H9 (cell line): Measurements from ENCODE around the gene CAPN2. TPM values are rescaled to one million over a fixed set of nuclear protein-coding genes. Genes with fewer than 3 reads are reported as not detected.

Experiments
- DNase-seq: peaks from one replicate; pipeline ENCODE4 v3.0.0-alpha.2; 2017
- H2AFZ ChIP-seq: one replicate; pipeline ENCODE4 v1.6.1; 2013; ENCODE audit warnings: mild to moderate bottlenecking, low read length, control low read depth, moderate library complexity
- H2AK5ac ChIP-seq: 2 replicates; pipeline ENCODE4 v1.6.1; 2013; ENCODE audit warnings: low read length, control low read depth, mixed read lengths; ENCODE audit not compliant: insufficient read length
- H2BK120ac ChIP-seq: one replicate; pipeline ENCODE4 v1.6.1; 2013; ENCODE audit warnings: low read depth, mild to moderate bottlenecking, low read length, control low read depth, inconsistent platforms; ENCODE audit not compliant: poor library complexity, severe bottlenecking
- H2BK12ac ChIP-seq: 2 replicates; pipeline ENCODE4 v1.6.1; 2013; ENCODE audit warnings: low read length, control low read depth, mixed read lengths, low read depth; ENCODE audit not compliant: insufficient read length
- H2BK15ac ChIP-seq: 2 replicates; pipeline ENCODE4 v1.6.1; 2013; ENCODE audit warnings: low read depth, low read length, control low read depth
- H2BK20ac ChIP-seq: one replicate; pipeline ENCODE4 v1.6.1; 2013; ENCODE audit warnings: low read depth, mild to moderate bottlenecking, low read length, control low read depth, inconsistent platforms; ENCODE audit not compliant: poor library complexity, severe bottlenecking
- H2BK5ac ChIP-seq: 2 replicates; pipeline ENCODE4 v1.6.1; 2013; ENCODE audit warnings: low read length, control low read depth, mixed read lengths; ENCODE audit not compliant: insufficient read length
- H3K14ac ChIP-seq: 2 replicates; pipeline ENCODE4 v1.6.1; 2013; ENCODE audit warnings: low read length, control low read depth; ENCODE audit not compliant: insufficient read depth
- H3K18ac ChIP-seq: 2 replicates; pipeline ENCODE4 v1.6.1; 2013; ENCODE audit warnings: low read depth, mild to moderate bottlenecking, mixed read lengths, low read length, control low read depth; ENCODE audit not compliant: insufficient read length
- H3K23ac ChIP-seq: 2 replicates; pipeline ENCODE4 v1.6.1; 2013; ENCODE audit warnings: low read length, control low read depth, mixed read lengths, low read depth; ENCODE audit not compliant: insufficient read length
- H3K23me2 ChIP-seq: 2 replicates; pipeline ENCODE4 v1.6.1; 2013; ENCODE audit warnings: low read depth, mild to moderate bottlenecking, mixed read lengths, low read length, control low read depth; ENCODE audit not compliant: insufficient read length, poor library complexity, severe bottlenecking
- H3K27ac ChIP-seq: 2 replicates; pipeline ENCODE4 v1.5.1; 2013; ENCODE audit warnings: low read length, control low read depth, mixed read lengths, low read depth; ENCODE audit not compliant: insufficient read length
- H3K27me3 ChIP-seq: 2 replicates; pipeline ENCODE4 v1.6.1; 2013; ENCODE audit warnings: low read length, control low read depth, inconsistent platforms; ENCODE audit not compliant: insufficient read depth
- H3K4ac ChIP-seq: 2 replicates; pipeline ENCODE4 v1.6.1; 2013; ENCODE audit warnings: low read depth, mild to moderate bottlenecking, control low read depth, inconsistent platforms, low read length, moderate library complexity
- H3K4me1 ChIP-seq: 2 replicates; pipeline ENCODE4 v1.6.1; 2013; ENCODE audit warnings: low read length, control low read depth, inconsistent platforms; ENCODE audit not compliant: insufficient read depth
- H3K4me2 ChIP-seq: 2 replicates; pipeline ENCODE4 v1.6.1; 2013; ENCODE audit warnings: low read length, control low read depth, mixed read lengths; ENCODE audit not compliant: insufficient read length, insufficient read depth
- H3K56ac ChIP-seq: 2 replicates; pipeline ENCODE4 v1.6.1; 2013; ENCODE audit warnings: low read depth, mild to moderate bottlenecking, mixed read lengths, low read length, control low read depth; ENCODE audit not compliant: insufficient read length
- H3K79me1 ChIP-seq: 2 replicates; pipeline ENCODE4 v1.6.1; 2013; ENCODE audit warnings: low read depth, mild to moderate bottlenecking, moderate library complexity, low read length, control low read depth, inconsistent platforms; ENCODE audit not compliant: insufficient read depth, poor library complexity, severe bottlenecking
- H3K79me2 ChIP-seq: 2 replicates; pipeline ENCODE4 v1.6.1; 2013; ENCODE audit warnings: low read length, control low read depth, inconsistent platforms; ENCODE audit not compliant: insufficient read depth
- H3K9ac ChIP-seq: 2 replicates; pipeline ENCODE4 v1.6.1; 2013; ENCODE audit warnings: low read length, control low read depth, mixed read lengths; ENCODE audit not compliant: insufficient read length; ENCODE audit errors: extremely low read depth
- H3K9me3 ChIP-seq: one replicate; pipeline ENCODE4 v1.6.1; 2013; ENCODE audit warnings: low read depth, low read length, inconsistent platforms; ENCODE audit not compliant: control insufficient read depth
- H3T11ph ChIP-seq: one replicate; pipeline ENCODE4 v1.6.1; 2013; ENCODE audit warnings: mild to moderate bottlenecking, low read length, control low read depth, inconsistent platforms
- H4K20me1 ChIP-seq: one replicate; pipeline ENCODE4 v1.6.1; 2013; ENCODE audit not compliant: control insufficient read depth, insufficient read length, insufficient read depth
- H4K5ac ChIP-seq: 2 replicates; pipeline ENCODE4 v1.6.1; 2013; ENCODE audit warnings: low read depth, mild to moderate bottlenecking, mixed read lengths, low read length, control low read depth; ENCODE audit not compliant: insufficient read length
- H4K8ac ChIP-seq: replicated peaks from 2 replicates; pipeline ENCODE4 v1.6.1; 2013; ENCODE audit warnings: low read length, control low read depth, mixed read lengths, low read depth; ENCODE audit not compliant: insufficient read length
- H4K91ac ChIP-seq: 2 replicates; pipeline ENCODE4 v1.6.1; 2013; ENCODE audit warnings: low read depth, mild to moderate bottlenecking, moderate library complexity, mixed read lengths, low read length, control low read depth; ENCODE audit not compliant: insufficient read length
- H3K27ac Mint-ChIP-seq, 3 experiments: 2 replicates in 2 of 3; 3 replicates in 1 of 3; pipeline ENCODE4 v1.8.0; 2020 to 2021; ENCODE audit warnings: mixed read lengths in 3 of 3, mild to moderate bottlenecking in 1 of 3, moderate library complexity in 1 of 3
- H3K27me3 Mint-ChIP-seq: 2 replicates; pipeline ENCODE4 v1.8.0; 2021; ENCODE audit warnings: low read depth, mild to moderate bottlenecking, moderate library complexity, mixed read lengths
- H3K36me3 Mint-ChIP-seq, 3 experiments: 2 replicates in 2 of 3; 3 replicates in 1 of 3; pipeline ENCODE4 v1.8.0; 2020 to 2021; ENCODE audit warnings: low read depth in 3 of 3, mixed read lengths in 3 of 3; ENCODE audit not compliant: insufficient read depth in 1 of 3
- H3K4me1 Mint-ChIP-seq, 2 experiments: 2 replicates each; pipeline ENCODE4 v1.8.0; 2020; ENCODE audit warnings: mixed read lengths in 2 of 2
- H3K4me3 Mint-ChIP-seq, 2 experiments: 2 replicates in 1 of 2; 3 replicates in 1 of 2; pipeline ENCODE4 v1.8.0; 2020 to 2021; ENCODE audit warnings: mild to moderate bottlenecking in 2 of 2, mixed read lengths in 2 of 2, moderate library complexity in 1 of 2
- H3K9me3 Mint-ChIP-seq, 2 experiments: 2 replicates in 1 of 2; 3 replicates in 1 of 2; pipeline ENCODE4 v1.8.0; 2020; ENCODE audit warnings: mild to moderate bottlenecking in 2 of 2, mixed read lengths in 2 of 2, moderate library complexity in 1 of 2
- WGBS: extraction: QIAGEN DNeasy Blood & Tissue Kit; methylation state at CpG from one replicate; pipeline ENCODE4 v1.1.7; 2013; ENCODE audit warnings: missing lambda C conversion rate, low lambda C conversion rate, mixed read lengths; ENCODE audit not compliant: insufficient read length; ENCODE audit errors: extremely low coverage; 5-methylcytosine and 5-hydroxymethylcytosine counted together
- total RNA-seq: library from RNA; stranded (reverse); gene quantifications from 2 replicates; pipeline ENCODE4 v1.2.1, GENCODE V29; 2021
- TF ChIP-seq, protein P1 (sequence below): fragments of 200-600 bp; sonication (generic); conservative IDR thresholded peaks from 3 replicates; pipeline ENCODE4 v1.8.0; 2021; ENCODE audit warnings: antibody characterized with exemption, mild to moderate bottlenecking

Gene CAPN2
- total RNA-seq, 1 experiment from 2014 or later, result 32.2 TPM

DNA sequence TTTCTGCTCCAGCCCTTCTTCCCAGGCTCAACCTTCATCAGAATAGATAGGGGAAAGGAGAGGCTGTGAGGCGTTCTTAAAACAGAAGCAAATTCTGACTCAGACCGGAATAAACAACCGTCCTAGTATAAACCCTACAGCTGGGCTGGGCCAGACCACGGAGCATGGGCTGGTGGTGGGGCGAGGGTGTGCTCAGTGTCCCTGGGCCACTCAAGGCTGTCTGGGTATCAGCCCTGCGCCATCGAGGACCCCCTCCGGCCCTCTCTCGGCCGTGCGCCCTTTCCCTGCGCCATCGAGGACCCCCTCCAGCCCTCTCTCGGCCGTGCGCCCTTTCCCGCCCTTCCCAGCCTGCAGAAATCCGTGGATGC is 36.0 kb downstream of the CAPN2 start:
- H3K4me1 Mint-ChIP-seq, result peaks cover 15 to 16% of the 10 kb centered on the region in 2 experiments

More for the DNA sequence above, 36.0 kb downstream of the CAPN2 start:
- peaks cover 8% of the 10 kb centered on the region; the same call in 1 of the 2 replicates for H3K4me1 ChIP-seq
- no CpG with 5 or more reads among the region's 18 CpGs for WGBS
- no peak overlapping the region for H2BK20ac ChIP-seq
- no peaks in the 10 kb centered on the region for H4K20me1 ChIP-seq
- no peak overlapping the region for H4K8ac ChIP-seq
- H3K23me2 ChIP-seq, result peaks cover 7% of the 10 kb centered on the region
- DNase-seq, result no peak
- no peak overlapping the region for H3K27ac ChIP-seq
- H3T11ph ChIP-seq, result no peak overlapping the region
- H3K9ac ChIP-seq, result no peak overlapping the region
- H2BK12ac ChIP-seq, result no peak overlapping the region
- no peak overlapping the region for H2BK5ac ChIP-seq
- no peak overlapping the region for H2AK5ac ChIP-seq
- H3K23ac ChIP-seq, result no peak overlapping the region
- no peak overlapping the region for H3K4ac ChIP-seq
- no peak overlapping the region for H2BK15ac ChIP-seq
- no peaks in the 10 kb centered on the region for H3K9me3 Mint-ChIP-seq
- peak overlapping the region; percentile 82 for H3K4me2 ChIP-seq
- no peak overlapping the region for H4K91ac ChIP-seq
- H3K56ac ChIP-seq, result no peak overlapping the region
- peaks cover 14% of the 10 kb centered on the region; the same call in 1 of the 2 replicates for H3K27me3 ChIP-seq
- no peak overlapping the region for H3K27ac Mint-ChIP-seq
- no peaks in the 10 kb centered on the region for H3K9me3 ChIP-seq
- H2AFZ ChIP-seq, result no peak overlapping the region
- no peak overlapping the region for H3K14ac ChIP-seq
- H3K18ac ChIP-seq, result no peak overlapping the region
- H4K5ac ChIP-seq, result no peak overlapping the region
- TF ChIP-seq, protein P1, sequence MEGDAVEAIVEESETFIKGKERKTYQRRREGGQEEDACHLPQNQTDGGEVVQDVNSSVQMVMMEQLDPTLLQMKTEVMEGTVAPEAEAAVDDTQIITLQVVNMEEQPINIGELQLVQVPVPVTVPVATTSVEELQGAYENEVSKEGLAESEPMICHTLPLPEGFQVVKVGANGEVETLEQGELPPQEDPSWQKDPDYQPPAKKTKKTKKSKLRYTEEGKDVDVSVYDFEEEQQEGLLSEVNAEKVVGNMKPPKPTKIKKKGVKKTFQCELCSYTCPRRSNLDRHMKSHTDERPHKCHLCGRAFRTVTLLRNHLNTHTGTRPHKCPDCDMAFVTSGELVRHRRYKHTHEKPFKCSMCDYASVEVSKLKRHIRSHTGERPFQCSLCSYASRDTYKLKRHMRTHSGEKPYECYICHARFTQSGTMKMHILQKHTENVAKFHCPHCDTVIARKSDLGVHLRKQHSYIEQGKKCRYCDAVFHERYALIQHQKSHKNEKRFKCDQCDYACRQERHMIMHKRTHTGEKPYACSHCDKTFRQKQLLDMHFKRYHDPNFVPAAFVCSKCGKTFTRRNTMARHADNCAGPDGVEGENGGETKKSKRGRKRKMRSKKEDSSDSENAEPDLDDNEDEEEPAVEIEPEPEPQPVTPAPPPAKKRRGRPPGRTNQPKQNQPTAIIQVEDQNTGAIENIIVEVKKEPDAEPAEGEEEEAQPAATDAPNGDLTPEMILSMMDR, result no peak
- H3K79me2 ChIP-seq, result no peaks in the 10 kb centered on the region
- H2BK120ac ChIP-seq, result no peak overlapping the region
- H3K4me3 Mint-ChIP-seq, result peak overlapping the region; percentile 79 to 87
- peaks cover 24% of the 10 kb centered on the region for H3K27me3 Mint-ChIP-seq
- peaks cover 5 to 29% (median 25%) of the 10 kb centered on the region in 3 experiments; a peak in 6 of 7 replicates for H3K36me3 Mint-ChIP-seq
- no peaks in the 10 kb centered on the region for H3K79me1 ChIP-seq
